ACHN (cell line): ENCODE data around the gene GGA1.

Experiments
- DNase-seq: peaks from one replicate; pipeline ENCODE4 v3.0.0-alpha.2; 2015
- in situ Hi-C: cut with HindIII; loops from 2 replicates; pipeline ENCODE4 v1.10.0; 2017; ENCODE audit warnings: low sequenced_read_pairs, low pct_ligation_motif_present, low pct_unique_long_range_greater_than_20kb

GGA1 gene, protein sequence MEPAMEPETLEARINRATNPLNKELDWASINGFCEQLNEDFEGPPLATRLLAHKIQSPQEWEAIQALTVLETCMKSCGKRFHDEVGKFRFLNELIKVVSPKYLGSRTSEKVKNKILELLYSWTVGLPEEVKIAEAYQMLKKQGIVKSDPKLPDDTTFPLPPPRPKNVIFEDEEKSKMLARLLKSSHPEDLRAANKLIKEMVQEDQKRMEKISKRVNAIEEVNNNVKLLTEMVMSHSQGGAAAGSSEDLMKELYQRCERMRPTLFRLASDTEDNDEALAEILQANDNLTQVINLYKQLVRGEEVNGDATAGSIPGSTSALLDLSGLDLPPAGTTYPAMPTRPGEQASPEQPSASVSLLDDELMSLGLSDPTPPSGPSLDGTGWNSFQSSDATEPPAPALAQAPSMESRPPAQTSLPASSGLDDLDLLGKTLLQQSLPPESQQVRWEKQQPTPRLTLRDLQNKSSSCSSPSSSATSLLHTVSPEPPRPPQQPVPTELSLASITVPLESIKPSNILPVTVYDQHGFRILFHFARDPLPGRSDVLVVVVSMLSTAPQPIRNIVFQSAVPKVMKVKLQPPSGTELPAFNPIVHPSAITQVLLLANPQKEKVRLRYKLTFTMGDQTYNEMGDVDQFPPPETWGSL

DNA sequence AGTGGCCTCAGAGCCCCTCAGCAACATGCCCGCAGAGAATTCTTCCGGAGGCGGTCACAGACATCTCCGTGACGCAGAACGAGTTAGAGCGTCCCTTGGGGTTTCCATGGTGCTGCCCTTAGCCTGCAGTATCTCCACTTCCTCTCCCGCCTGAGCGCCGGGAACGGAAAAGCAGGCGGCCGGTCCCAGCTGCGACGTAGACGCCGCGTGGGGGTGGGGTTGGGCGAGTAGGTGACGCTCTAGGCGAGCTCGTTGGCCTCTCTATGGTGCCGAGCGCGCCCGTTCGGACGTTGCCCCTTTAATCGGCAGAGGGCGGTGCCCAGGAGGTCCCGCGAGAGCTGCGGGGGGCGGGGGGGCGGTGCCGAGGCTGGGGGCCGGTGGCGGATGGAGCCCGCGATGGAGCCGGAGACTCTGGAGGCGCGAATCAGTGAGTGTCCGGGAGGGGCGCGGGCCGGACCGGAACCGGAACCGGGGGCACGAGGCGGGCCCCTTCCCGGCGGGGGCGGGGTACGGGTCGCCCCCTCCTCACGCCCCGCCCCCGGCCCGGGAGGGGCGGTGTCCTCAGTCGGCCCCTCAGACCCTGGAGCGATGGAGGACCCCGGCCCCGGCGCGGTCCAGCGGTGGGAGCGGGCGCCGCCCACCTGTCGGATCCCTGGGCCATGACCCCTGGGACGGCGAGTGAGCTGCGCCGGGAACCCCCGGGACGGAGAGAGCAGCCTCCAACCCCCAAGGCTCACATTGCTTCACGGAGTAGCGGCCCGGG is at the start of gene GGA1:
Gene GGA1, plus strand, starts transcription at position 358 of the 763 bp plus-strand sequence. Its CDS starts 27 bp downstream, at position 385.
- in situ Hi-C loops, result no loop called here
- peak; percentile 94 for DNase-seq

DNA sequence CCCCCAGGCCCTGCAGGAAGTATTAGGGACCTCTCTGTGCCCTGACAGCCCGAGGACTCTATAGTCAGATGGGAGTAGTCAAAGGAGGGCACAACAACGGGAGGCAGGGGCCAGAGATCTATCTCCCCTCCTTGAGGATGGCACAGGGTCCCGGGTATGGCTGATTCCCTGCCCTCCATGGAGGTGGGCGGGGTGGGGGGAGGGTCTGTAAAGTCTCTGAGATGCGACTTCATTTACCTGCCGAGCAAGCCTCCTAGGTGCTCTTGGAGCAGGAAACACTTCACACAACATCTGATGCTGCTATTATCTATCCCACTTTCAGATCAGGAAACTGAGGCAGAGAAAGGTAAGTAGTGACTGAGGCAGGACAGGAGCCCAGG is 49.1 kb upstream of the GGA1 start:
- DNase-seq, result no peak
- in situ Hi-C loops, result no loop called here

- in situ Hi-C loops, result no loop called here
- DNase-seq, result peak; percentile 58
Measured at GRCh38 chr22:37559901-37560607, 48.6 kb upstream of the GGA1 start, which contains the start of gene CDC42EP1. Gene CDC42EP1 (plus strand): TSS chr22:37560480. CDS start chr22:37566350, 5,870 bp downstream.

- in situ Hi-C loops, result no loop called here
- DNase-seq, result peak; percentile 65
Measured at GRCh38 chr22:37560608-37561211, 47.9 kb upstream of the GGA1 start.

- peak; percentile 87 for DNase-seq
- in situ Hi-C loops, result no loop called here
Measured at GRCh38 chr22:37561212-37562048, 47.2 kb upstream of the GGA1 start.

- no peak for DNase-seq
- in situ Hi-C loops, result no loop called here
Measured at GRCh38 chr22:37562049-37562875, 46.4 kb upstream of the GGA1 start.

DNA sequence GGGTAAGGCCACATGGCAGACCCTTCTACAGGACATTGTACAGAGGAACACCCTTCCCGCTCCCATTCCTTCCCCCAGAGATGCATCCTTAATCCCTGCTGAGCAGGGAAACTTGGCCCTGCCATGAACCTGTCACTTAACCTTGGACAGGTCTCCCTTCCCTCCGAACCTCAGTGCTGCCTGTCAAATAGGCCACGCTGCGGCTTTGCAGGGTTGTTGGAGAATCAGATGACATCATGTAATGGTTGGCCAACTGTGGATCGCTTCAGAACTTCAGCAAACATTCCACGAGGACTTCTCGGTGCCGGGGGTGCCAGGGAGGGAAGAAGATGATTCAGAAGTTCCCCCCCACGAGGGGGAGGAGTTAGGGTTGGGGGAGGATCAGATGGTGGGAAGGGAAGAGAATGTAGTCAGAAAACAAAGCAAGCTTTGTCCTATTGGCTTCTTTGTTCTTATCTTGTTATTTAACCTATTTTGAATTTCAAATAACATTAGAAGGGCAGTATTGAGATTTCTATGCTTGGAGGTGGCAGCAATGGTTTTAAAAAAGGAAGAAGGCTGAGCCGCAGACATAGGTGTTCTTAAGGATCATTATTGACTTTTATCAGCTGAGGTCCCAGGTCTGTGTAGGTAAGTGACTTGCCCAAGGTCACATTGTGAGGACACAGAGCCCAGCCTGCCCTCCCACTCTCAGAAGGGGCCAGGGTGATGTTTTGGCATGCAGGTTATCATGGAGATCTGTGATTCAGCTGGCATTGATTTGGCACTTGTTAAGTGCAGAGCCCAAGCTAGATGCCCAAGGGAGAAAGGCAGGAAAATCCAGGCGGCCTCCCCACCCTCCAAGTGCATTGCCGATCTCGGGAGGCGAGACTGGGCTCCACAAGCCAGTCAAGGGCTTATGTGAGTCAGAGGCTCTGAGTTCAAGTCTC is 45.2 kb upstream of the GGA1 start:
- in situ Hi-C loops, result no loop called here
- DNase-seq, result peak; percentile 94

- DNase-seq, result no peak
- in situ Hi-C loops, result no loop called here
Measured at GRCh38 chr22:37564111-37564711, 44.4 kb upstream of the GGA1 start.

DNA sequence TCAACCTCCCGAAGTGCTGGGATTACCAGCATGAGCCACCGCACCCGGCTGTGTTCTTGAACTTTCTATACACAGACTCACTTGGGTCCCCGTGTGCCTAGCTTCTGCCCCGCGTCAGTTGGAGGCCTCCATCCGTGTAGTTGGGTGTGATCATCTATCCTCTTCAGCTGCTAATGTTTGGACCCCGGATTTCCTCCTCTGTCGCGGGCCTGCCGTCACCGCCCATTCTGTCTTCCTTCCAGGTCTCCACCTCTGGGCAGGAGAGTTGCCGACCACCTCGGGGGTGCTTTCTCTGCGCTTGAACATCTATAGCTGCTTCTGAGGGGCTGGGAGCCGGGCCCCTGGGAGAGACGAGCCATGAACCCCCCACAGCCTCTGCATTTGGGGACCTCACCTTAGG is 42.8 kb upstream of the GGA1 start:
- in situ Hi-C loops, result no loop called here
- DNase-seq, result no peak

DNA sequence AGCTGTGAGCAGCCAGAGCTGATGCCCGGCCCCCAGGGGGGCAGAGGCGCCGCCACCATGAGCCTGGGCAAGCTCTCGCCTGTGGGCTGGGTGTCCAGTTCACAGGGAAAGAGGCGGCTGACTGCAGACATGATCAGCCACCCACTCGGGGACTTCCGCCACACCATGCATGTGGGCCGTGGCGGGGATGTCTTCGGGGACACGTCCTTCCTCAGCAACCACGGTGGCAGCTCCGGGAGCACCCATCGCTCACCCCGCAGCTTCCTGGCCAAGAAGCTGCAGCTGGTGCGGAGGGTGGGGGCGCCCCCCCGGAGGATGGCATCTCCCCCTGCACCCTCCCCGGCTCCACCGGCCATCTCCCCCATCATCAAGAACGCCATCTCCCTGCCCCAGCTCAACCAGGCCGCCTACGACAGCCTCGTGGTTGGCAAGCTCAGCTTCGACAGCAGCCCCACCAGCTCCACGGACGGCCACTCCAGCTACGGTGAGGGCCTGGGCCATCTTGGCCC is 42.3 kb upstream of the GGA1 start:
- in situ Hi-C loops, result no loop called here
- no peak for DNase-seq

DNA sequence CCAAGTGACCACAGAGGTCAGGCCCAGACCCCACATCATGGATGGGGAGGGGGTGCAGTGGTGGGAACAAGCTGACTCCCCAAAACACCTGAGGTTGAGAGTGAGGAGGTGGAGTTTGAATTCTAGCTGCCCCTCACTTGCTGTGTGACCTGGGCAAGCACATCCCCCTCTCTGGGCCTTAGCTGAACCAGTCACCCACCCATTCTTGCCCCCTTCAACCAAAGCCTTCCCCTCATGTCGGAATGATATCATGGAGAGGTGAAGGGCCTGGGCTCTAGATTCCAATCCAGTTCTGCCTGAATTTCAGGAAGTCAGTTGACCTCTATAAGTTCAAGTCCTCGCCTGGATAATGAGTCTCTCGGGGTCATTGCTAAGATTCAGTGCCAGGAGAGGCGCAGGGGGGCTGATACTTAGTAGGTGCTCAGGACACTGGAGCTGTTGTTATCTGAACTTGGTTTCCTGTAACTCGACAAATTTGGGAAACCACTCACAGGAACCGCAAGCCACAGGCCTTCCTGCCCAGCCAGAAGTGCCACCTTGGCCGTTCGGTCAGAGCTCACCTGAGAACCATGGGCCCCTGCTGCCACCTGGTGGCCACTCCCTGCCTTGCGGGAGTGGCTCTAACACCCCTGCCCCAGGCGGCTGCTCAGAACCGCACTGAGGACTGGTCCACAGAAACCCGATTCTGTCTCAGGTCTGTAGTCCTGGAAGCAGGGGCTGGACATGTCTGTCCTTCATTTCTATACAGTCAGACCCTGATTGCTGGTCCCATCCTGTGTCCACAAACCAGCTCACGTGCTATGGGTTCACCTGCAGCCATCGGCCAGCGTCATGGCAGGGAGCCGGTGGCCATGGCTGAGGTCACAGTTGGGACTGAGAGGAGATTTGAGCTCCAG is 41.5 kb upstream of the GGA1 start:
- in situ Hi-C loops, result no loop called here
- DNase-seq, result peak; percentile 60

GRCh38 chr22:37568012-37568411 is 40.6 kb upstream of the GGA1 start:
- no peak for DNase-seq

GRCh38 chr22:37568448-37569008 is 40.1 kb upstream of the GGA1 start:
- no peak for DNase-seq

More at GRCh38 chr22:37568012-37568411, 40.6 kb upstream of the GGA1 start:
- in situ Hi-C loops, result no loop called here

More at GRCh38 chr22:37568448-37569008, 40.1 kb upstream of the GGA1 start:
- in situ Hi-C loops, result no loop called here
